AG04450 (cell line): ENCODE measurements around the gene ROCK1. TPM values are rescaled to one million over a fixed set of nuclear protein-coding genes. Genes with fewer than 3 reads are reported as not detected.

Source experiments
- CTCF ChIA-PET: fragments of 300-600, 350-600 bp; formaldehyde crosslinking; extraction: SDS; loops from one replicate; lab custom pipeline; 2022; ENCODE audit warnings: antibody characterized with exemption, inconsistent platforms; lab: Charles Lee
- POLR2A ChIA-PET: fragments of 350-600 bp; formaldehyde crosslinking; extraction: SDS; loops from one replicate; lab custom pipeline; 2021; ENCODE audit warnings: antibody characterized with exemption, inconsistent platforms; lab: Yijun Ruan, JAX
- DNase-seq: peaks from one replicate; pipeline ENCODE4 v3.0.0-alpha.2; 2011; ENCODE audit warnings: low read depth, low spot score
- H3K27ac ChIP-seq: one replicate; pipeline ENCODE4 v1.5.1; 2012; ENCODE audit warnings: low read depth, low read length, control low read depth
- H3K27me3 ChIP-seq: one replicate; pipeline ENCODE4 v1.6.0; 2012; ENCODE audit warnings: low read length; ENCODE audit not compliant: control insufficient read depth, insufficient read depth
- H3K4me3 ChIP-seq: 2 replicates; pipeline ENCODE4 v1.5.1; 2011; ENCODE audit warnings: mild to moderate bottlenecking, low read depth, low read length, control low read depth
- H3K9me3 ChIP-seq: 2 replicates; pipeline ENCODE4 v1.5.1; 2012; ENCODE audit warnings: low read length; ENCODE audit not compliant: control insufficient read depth, insufficient read depth
- polyA plus RNA-seq: library from polyadenylated mRNA; depleted of rRNA; stranded (reverse); fragments of >200 nt; gene quantifications from 2 replicates; pipeline ENCODE4 v1.2.3, GENCODE V29; 2011
- TF ChIP-seq, protein P1 (sequence below): IDR thresholded peaks from 2 replicates; pipeline ENCODE4 v1.5.1; 2011; ENCODE audit warnings: low read depth, low read length, control low read depth, inconsistent platforms

Gene ROCK1
- polyA plus RNA-seq, 1 experiment: 37.2 TPM

DNA sequence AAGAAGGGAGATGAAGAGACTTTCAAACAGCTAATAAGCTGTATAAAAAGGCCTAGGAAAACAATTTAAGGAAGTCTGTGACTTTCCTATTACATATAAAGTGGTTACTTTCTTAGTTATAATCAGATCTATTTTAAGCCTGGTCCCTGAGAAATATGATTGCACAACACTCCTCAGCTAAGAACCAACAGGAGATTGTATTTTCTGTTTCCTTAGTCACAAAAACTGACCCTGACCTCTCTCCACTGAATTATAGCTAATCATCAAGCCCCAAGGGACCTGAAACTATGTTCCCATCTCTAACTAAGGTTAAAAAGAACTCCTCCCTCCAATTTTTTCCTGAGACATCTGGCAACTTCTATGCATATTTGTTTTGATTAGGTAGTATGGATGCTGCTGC lies 106.9 kb downstream of the ROCK1 start:
- POLR2A ChIA-PET: interaction anchor here (0.9 kb wide), 1 partner anchor 107 kb away, joined by 3 read pairs; the partner anchor contains the start of gene ROCK1
- no peaks in the 10 kb centered on the region for H3K9me3 ChIP-seq
- peak; percentile 15 for DNase-seq
- H3K27ac ChIP-seq: no peak overlapping the region
- no peaks in the 10 kb centered on the region for H3K27me3 ChIP-seq
- TF ChIP-seq, protein P1, sequence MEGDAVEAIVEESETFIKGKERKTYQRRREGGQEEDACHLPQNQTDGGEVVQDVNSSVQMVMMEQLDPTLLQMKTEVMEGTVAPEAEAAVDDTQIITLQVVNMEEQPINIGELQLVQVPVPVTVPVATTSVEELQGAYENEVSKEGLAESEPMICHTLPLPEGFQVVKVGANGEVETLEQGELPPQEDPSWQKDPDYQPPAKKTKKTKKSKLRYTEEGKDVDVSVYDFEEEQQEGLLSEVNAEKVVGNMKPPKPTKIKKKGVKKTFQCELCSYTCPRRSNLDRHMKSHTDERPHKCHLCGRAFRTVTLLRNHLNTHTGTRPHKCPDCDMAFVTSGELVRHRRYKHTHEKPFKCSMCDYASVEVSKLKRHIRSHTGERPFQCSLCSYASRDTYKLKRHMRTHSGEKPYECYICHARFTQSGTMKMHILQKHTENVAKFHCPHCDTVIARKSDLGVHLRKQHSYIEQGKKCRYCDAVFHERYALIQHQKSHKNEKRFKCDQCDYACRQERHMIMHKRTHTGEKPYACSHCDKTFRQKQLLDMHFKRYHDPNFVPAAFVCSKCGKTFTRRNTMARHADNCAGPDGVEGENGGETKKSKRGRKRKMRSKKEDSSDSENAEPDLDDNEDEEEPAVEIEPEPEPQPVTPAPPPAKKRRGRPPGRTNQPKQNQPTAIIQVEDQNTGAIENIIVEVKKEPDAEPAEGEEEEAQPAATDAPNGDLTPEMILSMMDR: no peak
- CTCF ChIA-PET: interaction anchor here (2.4 kb wide), 1 partner anchor 175 kb away, joined by 20 read pairs; no protein-coding TSS in a partner anchor
- no peak overlapping the region for H3K4me3 ChIP-seq

DNA sequence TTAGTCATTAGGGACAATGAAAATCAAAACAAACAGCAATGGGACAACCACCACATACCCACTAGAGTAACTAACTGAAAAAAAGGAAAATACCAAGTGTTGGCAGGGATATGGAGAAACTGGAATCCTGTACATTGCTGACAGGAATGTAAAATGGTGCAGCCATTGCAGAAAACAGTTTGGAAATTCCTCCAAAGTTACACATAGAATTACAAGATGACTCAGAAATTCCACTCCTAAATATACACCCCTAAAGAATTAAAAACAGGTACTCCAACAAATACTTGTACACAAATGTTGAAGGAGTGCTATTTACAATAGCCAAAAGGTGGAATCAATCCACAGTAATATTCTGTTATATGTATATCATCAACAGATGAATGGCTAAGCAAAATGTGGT lies 110.9 kb downstream of the ROCK1 start:
- Histone ChIP-seq H3K9me3 (no peaks in the 10 kb centered on the region), H3K27ac (no peak overlapping the region), H3K27me3 (no peaks in the 10 kb centered on the region), H3K4me3 (no peak overlapping the region)
- CTCF ChIA-PET: no interaction called here
- no peak for DNase-seq
- POLR2A ChIA-PET: no interaction called here
- TF ChIP-seq, protein P1: no peak

DNA sequence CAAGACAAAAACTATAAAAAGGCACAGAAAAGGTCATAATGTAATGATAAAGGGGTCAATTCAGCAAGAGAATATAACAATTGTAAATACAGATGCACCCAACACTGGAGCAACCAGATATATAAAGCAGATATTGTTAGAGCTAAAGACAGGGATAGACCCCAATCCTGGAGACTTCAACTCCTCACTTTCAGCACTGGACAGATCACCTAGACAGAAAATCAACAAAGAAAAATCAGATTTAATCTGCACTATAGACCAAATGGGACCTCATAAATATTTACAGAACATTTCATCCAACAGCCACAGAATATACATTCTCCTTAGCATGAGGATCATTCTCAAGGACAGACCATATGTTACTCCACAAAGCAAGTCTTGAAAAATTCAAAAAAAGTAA lies 114.2 kb downstream of the ROCK1 start:
- TF ChIP-seq, protein P1: no peak
- DNase-seq: no peak
- ChIA-PET POLR2A (no interaction called here), CTCF (no interaction called here)
- H3K9me3 ChIP-seq: no peaks in the 10 kb centered on the region
- no peaks in the 10 kb centered on the region for H3K27me3 ChIP-seq
- no peak overlapping the region for H3K27ac ChIP-seq
- no peak overlapping the region for H3K4me3 ChIP-seq

DNA sequence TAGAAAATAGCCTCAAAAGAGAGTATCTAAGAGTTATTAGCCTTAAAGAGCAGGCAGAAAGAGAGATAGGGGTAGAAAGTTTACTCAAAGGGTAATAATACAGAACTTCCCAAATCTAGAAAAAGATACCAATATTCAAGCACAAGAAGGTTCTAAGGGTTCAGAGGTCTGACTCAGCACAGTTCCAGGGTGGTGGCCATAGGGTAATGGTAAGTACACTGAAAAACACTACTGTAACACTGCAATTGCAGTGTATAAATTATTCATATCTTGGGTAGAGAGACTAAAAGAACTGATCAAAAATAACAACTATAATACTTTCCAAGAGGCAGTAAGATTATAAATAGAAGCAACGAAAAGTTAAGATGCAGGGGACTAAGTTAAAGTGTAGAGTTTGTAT lies 115.2 kb downstream of the ROCK1 start:
- CTCF ChIA-PET: no interaction called here

DNA sequence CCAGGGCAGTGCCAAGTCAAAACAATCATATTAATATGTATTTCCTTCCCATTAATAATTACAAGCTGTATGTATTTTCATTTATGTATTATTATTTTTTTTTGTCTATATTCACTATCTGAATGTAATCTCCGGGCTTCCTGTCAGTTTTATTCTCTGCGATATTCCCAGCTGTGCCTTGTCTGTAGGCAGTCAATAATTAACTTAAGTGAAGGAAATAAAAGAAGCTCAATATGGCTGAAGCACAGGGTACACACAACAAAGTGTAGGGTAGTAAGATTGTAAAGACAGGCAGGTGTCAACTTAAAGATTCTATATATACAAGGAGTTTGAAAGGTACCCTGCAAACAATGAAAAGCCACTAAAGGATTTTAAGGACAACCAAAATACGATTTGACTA lies 122.9 kb downstream of the ROCK1 start:
- Histone ChIP-seq H3K27me3 (no peaks in the 10 kb centered on the region), H3K4me3 (no peak overlapping the region), H3K9me3 (no peaks in the 10 kb centered on the region), H3K27ac (no peak overlapping the region)
- CTCF ChIA-PET: interaction anchor here (1.4 to 2.4 kb wide), 2 partner anchors 190 to 203 kb away, joined by 3 to 10 read pairs; no protein-coding TSS in a partner anchor
- TF ChIP-seq, protein P1: no peak
- POLR2A ChIA-PET: interaction anchor here (1.2 kb wide), 1 partner anchor 123 kb away, joined by 3 read pairs; the partner anchor contains the start of gene ROCK1
- no peak for DNase-seq

More for the DNA sequence above, 115.2 kb downstream of the ROCK1 start:
- TF ChIP-seq, protein P1: no peak
- Histone ChIP-seq H3K4me3 (no peak overlapping the region), H3K27ac (no peak overlapping the region), H3K27me3 (no peaks in the 10 kb centered on the region), H3K9me3 (no peaks in the 10 kb centered on the region)
- POLR2A ChIA-PET: no interaction called here
- DNase-seq: no peak
